Natural killer cell (primary cell): ENCODE measurements around the gene BCL2A1. TPM values are rescaled to one million over a fixed set of nuclear protein-coding genes. Genes with fewer than 3 reads are reported as not detected.
"Not testable (repeated sequence)": the region's sequence is repeated elsewhere in the genome, so short reads cannot be mapped to it uniquely, and the experiment has no call there.

Experiments
- ATAC-seq, 3 donors: fragments of 150-1000 bp in 2 of 3; fragments of 200-7000 bp in 1 of 3; cut with Tn5 transposase; 1 replicate in 1 of 3; 2 replicates in 2 of 3; pipeline ENCODE4 v1.10.0; 2021; ENCODE audit warnings: mild to moderate bottlenecking in 2 of 3, moderate library complexity in 2 of 3
- DNase-seq, 2 donors: peaks; one replicate each; pipeline versions ENCODE4 v3.0.0 to v3.0.0-alpha.2; 2013 to 2021; ENCODE audit warnings: mixed read lengths in 1 of 2
- H3K27ac ChIP-seq: one replicate; pipeline ENCODE4 v1.5.1; 2013; ENCODE audit warnings: mild to moderate bottlenecking, low read length
- H3K27me3 ChIP-seq: one replicate; pipeline ENCODE4 v1.6.1; 2013; ENCODE audit warnings: low read length; ENCODE audit not compliant: control insufficient read depth, insufficient read depth
- H3K36me3 ChIP-seq: one replicate; pipeline ENCODE4 v1.6.1; 2013; ENCODE audit warnings: low read length; ENCODE audit not compliant: control insufficient read depth, insufficient read depth
- H3K4me1 ChIP-seq: one replicate; pipeline ENCODE4 v1.6.1; 2013; ENCODE audit warnings: low read length; ENCODE audit not compliant: control insufficient read depth, insufficient read depth
- H3K4me3 ChIP-seq: one replicate; pipeline ENCODE4 v1.5.1; 2013; ENCODE audit warnings: low read length
- H3K9me3 ChIP-seq: one replicate; pipeline ENCODE4 v1.6.1; 2013; ENCODE audit warnings: low read length; ENCODE audit not compliant: control insufficient read depth, insufficient read depth
- H3K27ac Mint-ChIP-seq, 2 donors: one replicate each; pipeline ENCODE4 v1.8.0; 2022; ENCODE audit warnings: mild to moderate bottlenecking in 2 of 2, mixed read lengths in 2 of 2, moderate library complexity in 1 of 2
- H3K27me3 Mint-ChIP-seq, 2 donors: one replicate each; pipeline ENCODE4 v1.8.0; 2022; ENCODE audit warnings: low read depth in 2 of 2, mixed read lengths in 2 of 2
- H3K36me3 Mint-ChIP-seq: one replicate; pipeline ENCODE4 v1.8.0; 2022; ENCODE audit warnings: mixed read lengths
- H3K4me1 Mint-ChIP-seq, 2 donors: one replicate each; pipeline ENCODE4 v1.8.0; 2022; ENCODE audit warnings: mixed read lengths in 2 of 2
- H3K4me3 Mint-ChIP-seq: one replicate; pipeline ENCODE4 v1.8.0; 2022; ENCODE audit warnings: mild to moderate bottlenecking, moderate library complexity, mixed read lengths
- H3K9me3 Mint-ChIP-seq, 2 donors: one replicate each; pipeline ENCODE4 v1.8.0; 2022; ENCODE audit warnings: mixed read lengths in 2 of 2
- WGBS: methylation state at CpG from one replicate; pipeline ENCODE4 v1.1.7; 2013; ENCODE audit warnings: missing lambda C conversion rate; ENCODE audit not compliant: insufficient coverage; 5-methylcytosine and 5-hydroxymethylcytosine counted together
- intact Hi-C: fragments of 100-400 bp; cut with micrococcal nuclease; formaldehyde crosslinking; loops from one replicate; pipeline ENCODE4 v1.14.2; 2022
- total RNA-seq, 4 donors: library from RNA; stranded (reverse); fragments of 120-200 nt in 1 of 4; gene quantifications; one replicate each; pipeline versions ENCODE4 v1.2.3 to v1.2.4, GENCODE V29; 2013 to 2022
- TF ChIP-seq, protein P1 (sequence below): fragments of 200-600 bp; IDR thresholded peaks from one replicate; pipeline ENCODE4 v1.8.0; 2022; ENCODE audit warnings: antibody characterized with exemption

BCL2A1 gene
- total RNA-seq, 3 donors from 2014 or later (not counting 1 experiment from before 2014, with no cell fraction given), result 16.5 to 61.3 (median 42.2) TPM

DNA sequence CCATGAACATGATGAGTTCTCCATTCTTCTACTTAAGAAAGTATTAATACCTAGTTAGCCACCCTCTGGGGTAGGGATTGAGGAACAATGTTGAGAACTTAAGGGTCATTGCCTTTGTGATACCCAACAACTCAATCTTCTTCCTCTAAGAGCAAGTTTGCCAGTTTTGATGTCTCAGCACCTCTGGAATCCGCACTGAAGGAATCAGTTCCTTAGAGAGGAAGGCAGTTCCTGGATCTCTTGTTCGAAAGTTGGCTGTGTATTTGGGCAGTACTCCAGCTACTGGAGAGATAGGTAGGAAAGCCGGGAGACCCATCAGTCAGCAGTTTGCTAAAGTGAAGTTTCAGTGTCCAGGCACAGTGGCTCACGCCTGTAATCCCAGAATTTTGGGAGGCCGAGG is 38.5 kb downstream of the BCL2A1 start:
- peaks cover 16 to 37% of the 10 kb centered on the region in 2 donors for H3K27me3 Mint-ChIP-seq
- no peaks in the 10 kb centered on the region for H3K9me3 ChIP-seq
- intact Hi-C loops, result no loop called here
- H3K27ac Mint-ChIP-seq, result no peak overlapping the region
- H3K4me3 Mint-ChIP-seq, result no peak overlapping the region
- DNase-seq, result no peak
- H3K4me3 ChIP-seq, result no peak overlapping the region
- H3K9me3 Mint-ChIP-seq, result no peaks in the 10 kb centered on the region
- ATAC-seq, result no peak
- no peaks in the 10 kb centered on the region for H3K4me1 ChIP-seq
- no peaks in the 10 kb centered on the region for H3K36me3 Mint-ChIP-seq
- 97% methylated on average over 5 of the region's 5 CpGs for WGBS
- H3K36me3 ChIP-seq, result no peaks in the 10 kb centered on the region
- H3K4me1 Mint-ChIP-seq, result no peaks in the 10 kb centered on the region
- TF ChIP-seq, protein P1, sequence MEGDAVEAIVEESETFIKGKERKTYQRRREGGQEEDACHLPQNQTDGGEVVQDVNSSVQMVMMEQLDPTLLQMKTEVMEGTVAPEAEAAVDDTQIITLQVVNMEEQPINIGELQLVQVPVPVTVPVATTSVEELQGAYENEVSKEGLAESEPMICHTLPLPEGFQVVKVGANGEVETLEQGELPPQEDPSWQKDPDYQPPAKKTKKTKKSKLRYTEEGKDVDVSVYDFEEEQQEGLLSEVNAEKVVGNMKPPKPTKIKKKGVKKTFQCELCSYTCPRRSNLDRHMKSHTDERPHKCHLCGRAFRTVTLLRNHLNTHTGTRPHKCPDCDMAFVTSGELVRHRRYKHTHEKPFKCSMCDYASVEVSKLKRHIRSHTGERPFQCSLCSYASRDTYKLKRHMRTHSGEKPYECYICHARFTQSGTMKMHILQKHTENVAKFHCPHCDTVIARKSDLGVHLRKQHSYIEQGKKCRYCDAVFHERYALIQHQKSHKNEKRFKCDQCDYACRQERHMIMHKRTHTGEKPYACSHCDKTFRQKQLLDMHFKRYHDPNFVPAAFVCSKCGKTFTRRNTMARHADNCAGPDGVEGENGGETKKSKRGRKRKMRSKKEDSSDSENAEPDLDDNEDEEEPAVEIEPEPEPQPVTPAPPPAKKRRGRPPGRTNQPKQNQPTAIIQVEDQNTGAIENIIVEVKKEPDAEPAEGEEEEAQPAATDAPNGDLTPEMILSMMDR, result no peak
- H3K27me3 ChIP-seq, result no peaks in the 10 kb centered on the region
- no peak overlapping the region for H3K27ac ChIP-seq

DNA sequence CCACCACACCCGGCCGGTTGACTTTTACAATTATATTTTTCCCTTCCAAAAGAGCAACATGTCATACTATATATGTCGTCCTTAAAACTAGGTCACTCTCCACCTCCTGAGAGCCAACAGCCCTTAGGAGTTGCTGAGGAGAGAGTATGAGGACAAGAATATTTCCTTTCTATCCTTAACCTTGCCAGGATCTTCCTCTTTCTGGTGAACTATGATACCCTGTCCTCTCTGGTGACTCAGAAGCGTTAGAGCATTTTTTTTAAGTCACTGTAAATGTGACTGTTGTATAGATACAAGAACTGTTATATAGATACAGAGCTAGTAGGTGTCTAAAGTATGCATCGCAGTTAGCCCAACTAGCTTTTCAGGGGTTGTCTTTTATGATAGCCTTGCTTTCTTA is 40.5 kb downstream of the BCL2A1 start:
- Histone ChIP-seq H3K4me3 (no peak overlapping the region), H3K36me3 (no peaks in the 10 kb centered on the region), H3K9me3 (no peaks in the 10 kb centered on the region), H3K4me1 (no peaks in the 10 kb centered on the region), H3K27ac (no peak overlapping the region), H3K27me3 (no peaks in the 10 kb centered on the region)
- H3K27ac Mint-ChIP-seq, result no peak overlapping the region
- TF ChIP-seq, protein P1, result no peak
- intact Hi-C loops, result no loop called here
- 96% methylated on average over 3 of the region's 5 CpGs for WGBS
- no peaks in the 10 kb centered on the region for H3K36me3 Mint-ChIP-seq
- H3K9me3 Mint-ChIP-seq, result no peaks in the 10 kb centered on the region
- H3K4me3 Mint-ChIP-seq, result no peak overlapping the region
- H3K27me3 Mint-ChIP-seq, result peaks cover 16 to 37% of the 10 kb centered on the region in 2 donors
- DNase-seq (no peak), ATAC-seq (no peak)
- no peaks in the 10 kb centered on the region for H3K4me1 Mint-ChIP-seq

DNA sequence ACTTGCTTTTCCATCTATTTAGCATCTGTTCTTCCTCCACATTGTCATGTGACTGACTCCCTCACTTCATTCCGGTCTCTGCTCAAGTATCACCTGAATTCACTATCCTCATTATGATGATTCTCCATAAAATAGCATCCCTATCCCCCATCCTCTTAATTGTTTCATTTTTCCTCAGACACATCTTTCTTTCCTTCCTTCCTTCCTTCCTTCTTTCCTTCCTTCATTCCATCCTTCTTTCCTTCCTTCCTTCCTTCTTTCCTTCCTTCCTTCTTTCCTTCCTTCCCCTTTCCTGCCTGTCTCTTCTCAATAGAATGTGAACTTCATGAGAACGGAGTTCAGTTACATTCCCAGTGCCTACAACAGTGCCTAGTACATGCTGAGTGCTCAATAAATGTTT is 41.6 kb downstream of the BCL2A1 start:
- Mint-ChIP-seq H3K9me3 (no peaks in the 10 kb centered on the region), H3K4me1 (no peaks in the 10 kb centered on the region), H3K27ac (no peak overlapping the region), H3K4me3 (no peak overlapping the region), H3K36me3 (no peaks in the 10 kb centered on the region), H3K27me3 (peaks cover 16 to 37% of the 10 kb centered on the region in 2 donors)
- no peak overlapping the region for H3K27ac ChIP-seq
- DNase-seq, result no peak
- WGBS, result 94% methylated on average over 2 of the region's 2 CpGs
- intact Hi-C loops, result no loop called here
- no peak overlapping the region for H3K4me3 ChIP-seq
- no peaks in the 10 kb centered on the region for H3K27me3 ChIP-seq
- peaks cover 2% of the 10 kb centered on the region for H3K4me1 ChIP-seq
- ATAC-seq, result no peak
- TF ChIP-seq, protein P1, result no peak
- no peaks in the 10 kb centered on the region for H3K9me3 ChIP-seq
- no peaks in the 10 kb centered on the region for H3K36me3 ChIP-seq

DNA sequence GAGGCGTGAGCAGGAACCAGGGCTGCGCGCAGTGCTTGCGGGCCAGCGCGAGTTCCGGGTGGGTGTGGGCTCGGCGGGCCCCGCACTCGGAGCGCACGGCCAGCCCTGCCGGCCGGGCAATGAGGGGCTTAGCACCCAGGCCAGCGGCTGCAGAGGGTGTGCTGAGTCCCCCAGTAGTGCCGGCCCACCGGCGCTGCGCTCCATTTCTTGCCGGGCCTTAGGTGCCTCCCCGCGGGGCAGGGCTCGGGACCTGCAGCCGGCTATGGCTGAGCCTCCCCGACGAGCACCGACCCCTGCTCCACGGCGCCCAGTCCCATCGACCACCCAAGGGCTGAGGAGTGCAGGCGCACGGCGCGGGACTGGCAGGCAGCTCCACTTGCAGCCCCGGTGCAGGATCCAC is 44.9 kb downstream of the BCL2A1 start:
- H3K4me3 Mint-ChIP-seq, H3K9me3 ChIP-seq, intact Hi-C loops, H3K4me3 ChIP-seq, H3K36me3 Mint-ChIP-seq, H3K36me3 ChIP-seq, H3K27me3 ChIP-seq, ATAC-seq, H3K27ac Mint-ChIP-seq, H3K27ac ChIP-seq, H3K9me3 Mint-ChIP-seq, DNase-seq: not testable (repeated sequence)
- peaks cover 13% of the 10 kb centered on the region for H3K4me1 ChIP-seq
- Mint-ChIP-seq H3K27me3 (peaks cover 16 to 23% of the 10 kb centered on the region in 2 donors), H3K4me1 (peaks cover 24 to 27% of the 10 kb centered on the region in 2 donors)
- WGBS, result 98% methylated on average over 36 of the region's 36 CpGs
